Trophoblast cell (in vitro differentiated cells and primary cell): Measurements from ENCODE around the gene ZNF222.

Source experiments
- DNase-seq, 2 donors: peaks; one replicate each; pipeline ENCODE4 v3.0.0-alpha.2; 2016
- H2AFZ ChIP-seq: 2 replicates; pipeline ENCODE4 v1.6.1; 2013; ENCODE audit warnings: low read length, moderate library complexity, mild to moderate bottlenecking; ENCODE audit not compliant: insufficient read depth, poor library complexity
- H2AK5ac ChIP-seq: 2 replicates; pipeline ENCODE4 v1.6.1; 2013; ENCODE audit warnings: mild to moderate bottlenecking, low read length
- H2BK120ac ChIP-seq: 2 replicates; pipeline ENCODE4 v1.6.1; 2013; ENCODE audit warnings: low read length, mild to moderate bottlenecking, moderate library complexity; ENCODE audit not compliant: insufficient read depth, poor library complexity
- H2BK12ac ChIP-seq: 2 replicates; pipeline ENCODE4 v1.6.1; 2013; ENCODE audit warnings: mild to moderate bottlenecking, low read length, moderate library complexity
- H2BK5ac ChIP-seq: 2 replicates; pipeline ENCODE4 v1.6.1; 2013; ENCODE audit warnings: low read length, low read depth, moderate library complexity, mild to moderate bottlenecking; ENCODE audit not compliant: poor library complexity
- H3K14ac ChIP-seq: 2 replicates; pipeline ENCODE4 v1.6.1; 2013; ENCODE audit warnings: mild to moderate bottlenecking, low read length
- H3K18ac ChIP-seq: 2 replicates; pipeline ENCODE4 v1.6.1; 2013; ENCODE audit warnings: mild to moderate bottlenecking, low read length
- H3K23ac ChIP-seq: 2 replicates; pipeline ENCODE4 v1.6.1; 2013; ENCODE audit warnings: low read length
- H3K27ac ChIP-seq: 2 replicates; pipeline ENCODE4 v1.5.1; 2013; ENCODE audit warnings: low read depth, mild to moderate bottlenecking, inconsistent platforms, low read length, moderate library complexity
- H3K27me3 ChIP-seq: 2 replicates; pipeline ENCODE4 v1.6.1; 2013; ENCODE audit warnings: inconsistent platforms, mild to moderate bottlenecking, low read length, moderate library complexity; ENCODE audit not compliant: insufficient read depth
- H3K36me3 ChIP-seq, 2 experiments: 1 replicate in 1 of 2; 2 replicates in 1 of 2; pipeline ENCODE4 v1.6.1; 2013; ENCODE audit warnings: low read length in 2 of 2, mild to moderate bottlenecking in 2 of 2, moderate library complexity in 1 of 2; ENCODE audit not compliant: insufficient read depth in 2 of 2, control insufficient read depth in 1 of 2
- H3K4ac ChIP-seq: 2 replicates; pipeline ENCODE4 v1.6.1; 2013; ENCODE audit warnings: low read depth, mild to moderate bottlenecking, low read length, moderate library complexity
- H3K4me1 ChIP-seq, 2 experiments: 1 replicate in 1 of 2; 2 replicates in 1 of 2; pipeline ENCODE4 v1.6.1; 2013; ENCODE audit warnings: low read length in 2 of 2, mild to moderate bottlenecking in 2 of 2, moderate library complexity in 1 of 2; ENCODE audit not compliant: insufficient read depth in 2 of 2, control insufficient read depth in 1 of 2
- H3K4me2 ChIP-seq: 2 replicates; pipeline ENCODE4 v1.6.1; 2013; ENCODE audit warnings: inconsistent platforms, mild to moderate bottlenecking, low read length, moderate library complexity
- H3K4me3 ChIP-seq: 2 replicates; pipeline ENCODE4 v1.5.1; 2013; ENCODE audit warnings: mild to moderate bottlenecking, low read depth, low read length, inconsistent platforms
- H3K79me1 ChIP-seq: one replicate; pipeline ENCODE4 v1.6.1; 2013; ENCODE audit warnings: low read length
- H3K79me2 ChIP-seq: 2 replicates; pipeline ENCODE4 v1.6.1; 2013; ENCODE audit warnings: low read length, mild to moderate bottlenecking; ENCODE audit not compliant: control insufficient read depth, insufficient read depth, poor library complexity
- H3K9ac ChIP-seq: 2 replicates; pipeline ENCODE4 v1.6.1; 2013; ENCODE audit warnings: mild to moderate bottlenecking, low read length
- H3K9me3 ChIP-seq: 2 replicates; pipeline ENCODE4 v1.6.1; 2013; ENCODE audit warnings: low read depth, mild to moderate bottlenecking, control low read depth, inconsistent platforms, low read length; ENCODE audit not compliant: insufficient read depth
- H4K12ac ChIP-seq: 2 replicates; pipeline ENCODE4 v1.6.1; 2013; ENCODE audit warnings: low read depth, mild to moderate bottlenecking, low read length, moderate library complexity
- H4K8ac ChIP-seq: 2 replicates; pipeline ENCODE4 v1.6.1; 2013; ENCODE audit warnings: low read depth, mild to moderate bottlenecking, low read length, moderate library complexity
- H4K91ac ChIP-seq: one replicate; pipeline ENCODE4 v1.6.1; 2013; ENCODE audit warnings: low read depth, mild to moderate bottlenecking, low read length, moderate library complexity
- WGBS: extraction: QIAGEN DNeasy Blood & Tissue Kit; methylation state at CpG from one replicate; pipeline ENCODE4 v1.1.7; 2013; ENCODE audit warnings: missing lambda C conversion rate; ENCODE audit not compliant: insufficient read length, insufficient coverage; ENCODE audit errors: extremely low coverage; 5-methylcytosine and 5-hydroxymethylcytosine counted together

The ZNF222 gene

GRCh38 chr19:44055870-44056269, 30.7 kb downstream of the ZNF222 start:
- Histone ChIP-seq H2BK12ac (no peak overlapping the region), H3K79me1 (peaks cover 3% of the 10 kb centered on the region), H3K36me3 (peaks cover 19 to 34% of the 10 kb centered on the region in 2 experiments), H3K9ac (no peak overlapping the region), H2AFZ (no peak overlapping the region), H3K9me3 (peaks cover 2% of the 10 kb centered on the region), H3K4me2 (no peak overlapping the region), H2AK5ac (no peak overlapping the region), H4K12ac (no peak overlapping the region), H3K27me3 (no peaks in the 10 kb centered on the region), H2BK5ac (no peak overlapping the region), H4K91ac (no peak overlapping the region), H2BK120ac (no peak overlapping the region), H3K4me3 (no peak overlapping the region), H4K8ac (no peak overlapping the region), H3K23ac (no peak overlapping the region), H3K4ac (no peak overlapping the region), H3K4me1 (peaks cover 0 to 5% of the 10 kb centered on the region in 2 experiments), H3K14ac (no peak overlapping the region), H3K27ac (no peak overlapping the region), H3K18ac (no peak overlapping the region), H3K79me2 (peaks cover 3% of the 10 kb centered on the region)
- no CpG with 5 or more reads among the region's 5 CpGs for WGBS
- DNase-seq: no peak

DNA sequence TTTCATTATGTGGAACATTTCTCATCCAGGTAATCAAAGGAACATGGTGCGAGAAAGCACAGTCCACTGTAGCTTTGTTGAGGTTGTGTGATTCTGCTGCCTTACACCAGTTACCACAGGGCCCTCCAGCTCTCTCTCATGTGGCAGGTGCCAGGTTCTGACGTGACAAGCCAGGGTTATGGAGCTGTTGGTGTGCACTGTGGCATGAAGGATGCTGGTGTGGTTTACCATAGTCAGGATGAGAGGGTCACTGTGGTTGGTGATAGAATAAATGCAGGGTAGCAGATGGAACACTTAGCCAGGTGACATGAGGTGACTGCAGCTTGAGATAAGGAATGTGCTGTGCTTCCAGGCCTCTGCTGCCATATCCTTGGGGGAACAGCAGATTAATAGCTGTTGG, 34.0 kb downstream of the ZNF222 start:
- Histone ChIP-seq H3K9ac (no peak overlapping the region), H3K27me3 (no peaks in the 10 kb centered on the region), H3K4me1 (no peaks in the 10 kb centered on the region), H4K8ac (no peak overlapping the region), H3K18ac (no peak overlapping the region), H2AK5ac (no peak overlapping the region), H3K36me3 (peaks cover 26 to 49% of the 10 kb centered on the region in 2 experiments), H2BK5ac (no peak overlapping the region), H3K4me2 (no peak overlapping the region), H3K23ac (no peak overlapping the region), H2BK120ac (no peak overlapping the region), H3K4me3 (no peak overlapping the region), H2BK12ac (no peak overlapping the region), H3K79me1 (no peaks in the 10 kb centered on the region), H3K14ac (no peak overlapping the region), H3K79me2 (no peaks in the 10 kb centered on the region), H4K12ac (no peak overlapping the region), H3K4ac (no peak overlapping the region), H2AFZ (no peak overlapping the region), H3K9me3 (peaks cover 9% of the 10 kb centered on the region), H3K27ac (no peak overlapping the region), H4K91ac (no peak overlapping the region)
- WGBS: no CpG with 5 or more reads among the region's 2 CpGs
- DNase-seq: no peak

GRCh38 chr19:44061038-44061437, 35.9 kb downstream of the ZNF222 start:
- Histone ChIP-seq H3K14ac (no peak overlapping the region), H3K79me1 (no peaks in the 10 kb centered on the region)

DNA sequence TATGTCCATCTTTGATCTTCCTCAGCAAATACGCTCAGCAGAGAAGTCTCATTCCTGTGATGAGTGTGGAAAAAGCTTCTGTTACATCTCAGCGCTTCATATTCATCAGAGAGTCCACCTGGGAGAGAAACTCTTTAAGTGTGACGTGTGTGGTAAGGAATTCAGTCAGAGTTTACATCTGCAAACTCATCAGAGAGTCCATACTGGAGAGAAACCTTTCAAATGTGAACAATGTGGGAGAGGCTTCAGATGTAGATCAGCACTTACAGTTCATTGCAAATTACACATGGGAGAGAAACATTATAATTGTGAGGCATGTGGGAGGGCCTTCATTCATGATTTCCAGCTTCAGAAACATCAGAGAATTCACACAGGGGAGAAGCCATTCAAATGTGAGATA, 41.1 kb downstream of the ZNF222 start:
- H2BK5ac ChIP-seq: no peak overlapping the region
- H3K23ac ChIP-seq: no peak overlapping the region
- no peaks in the 10 kb centered on the region for H3K79me1 ChIP-seq
- H4K91ac ChIP-seq: no peak overlapping the region
- no peak overlapping the region for H4K8ac ChIP-seq
- no peak overlapping the region for H3K9ac ChIP-seq
- no peak overlapping the region for H2AFZ ChIP-seq
- no peak overlapping the region for H2AK5ac ChIP-seq
- no peak overlapping the region for H3K4me3 ChIP-seq
- H3K27ac ChIP-seq: no peak overlapping the region
- H2BK12ac ChIP-seq: no peak overlapping the region
- H3K9me3 ChIP-seq: peaks cover 9% of the 10 kb centered on the region
- no peak overlapping the region for H3K18ac ChIP-seq
- no peaks in the 10 kb centered on the region for H3K79me2 ChIP-seq
- WGBS: no CpG with 5 or more reads among the region's 3 CpGs
- H3K27me3 ChIP-seq: no peaks in the 10 kb centered on the region
- no peak overlapping the region for H3K14ac ChIP-seq
- H4K12ac ChIP-seq: no peak overlapping the region
- no peak overlapping the region for H3K4ac ChIP-seq
- H3K4me2 ChIP-seq: no peak overlapping the region
- no peak for DNase-seq
- no peak overlapping the region for H2BK120ac ChIP-seq
- H3K4me1 ChIP-seq: no peaks in the 10 kb centered on the region
- peaks cover 10 to 32% of the 10 kb centered on the region in 2 experiments for H3K36me3 ChIP-seq

More at GRCh38 chr19:44061038-44061437, 35.9 kb downstream of the ZNF222 start:
- Histone ChIP-seq H3K79me2 (no peaks in the 10 kb centered on the region), H3K27me3 (no peaks in the 10 kb centered on the region), H3K9me3 (peaks cover 11% of the 10 kb centered on the region), H3K9ac (no peak overlapping the region), H3K18ac (no peak overlapping the region), H4K12ac (no peak overlapping the region), H4K91ac (no peak overlapping the region), H4K8ac (no peak overlapping the region), H2BK12ac (no peak overlapping the region), H2AK5ac (no peak overlapping the region), H3K4ac (no peak overlapping the region), H2BK120ac (no peak overlapping the region), H3K23ac (no peak overlapping the region), H3K4me2 (no peak overlapping the region), H3K27ac (no peak overlapping the region), H2BK5ac (no peak overlapping the region), H3K4me1 (no peaks in the 10 kb centered on the region), H2AFZ (no peak overlapping the region), H3K36me3 (peaks cover 27 to 55% of the 10 kb centered on the region in 2 experiments), H3K4me3 (no peak overlapping the region)
- no CpG with 5 or more reads among the region's 1 CpG for WGBS
- DNase-seq: no peak
